AG08396 (cell line): ENCODE data around the gene PTPRG.

Experiments used
- DNase-seq: peaks from one replicate; pipeline ENCODE4 v3.0.0; 2012; ENCODE audit warnings: low spot score, mixed read lengths

PTPRG gene

GRCh38 chr3:62070891-62071290 is 509.5 kb downstream of the PTPRG start:
- DNase-seq, result no peak

GRCh38 chr3:62073038-62073437 is 511.7 kb downstream of the PTPRG start:
- peak; percentile 10 for DNase-seq

- DNase-seq, result no peak
Measured at GRCh38 chr3:62084558-62084957, 523.2 kb downstream of the PTPRG start.

GRCh38 chr3:62088472-62089104 is 527.2 kb downstream of the PTPRG start:
- no peak for DNase-seq

GRCh38 chr3:62090066-62090465 is 528.7 kb downstream of the PTPRG start:
- no peak for DNase-seq

- no peak for DNase-seq
Measured at GRCh38 chr3:62090519-62090918, 529.1 kb downstream of the PTPRG start.

GRCh38 chr3:62093025-62093424 is 531.7 kb downstream of the PTPRG start:
- DNase-seq, result no peak

- DNase-seq, result no peak
Measured at GRCh38 chr3:62094461-62094860, 533.1 kb downstream of the PTPRG start.

GRCh38 chr3:62095080-62095479 is 533.7 kb downstream of the PTPRG start:
- no peak for DNase-seq

GRCh38 chr3:62095756-62096155 is 534.4 kb downstream of the PTPRG start:
- DNase-seq, result no peak

- DNase-seq, result no peak
Measured at GRCh38 chr3:62096521-62096920, 535.1 kb downstream of the PTPRG start.

GRCh38 chr3:62097121-62097520 is 535.8 kb downstream of the PTPRG start:
- no peak for DNase-seq

GRCh38 chr3:62098646-62099365 is 537.4 kb downstream of the PTPRG start:
- DNase-seq, result no peak

- no peak for DNase-seq
Measured at GRCh38 chr3:62100282-62100989, 539.1 kb downstream of the PTPRG start.

GRCh38 chr3:62101488-62101887 is 540.1 kb downstream of the PTPRG start:
- peak; percentile 7 for DNase-seq

- no peak for DNase-seq
Measured at GRCh38 chr3:62103531-62103930, 542.2 kb downstream of the PTPRG start.

GRCh38 chr3:62109534-62109933 is 548.2 kb downstream of the PTPRG start:
- peak; percentile 85 for DNase-seq

GRCh38 chr3:62110443-62111225 is 549.3 kb downstream of the PTPRG start:
- no peak for DNase-seq

GRCh38 chr3:62113092-62113491 is 551.7 kb downstream of the PTPRG start:
- DNase-seq, result no peak

GRCh38 chr3:62114763-62115162 is 553.4 kb downstream of the PTPRG start:
- no peak for DNase-seq

- no peak for DNase-seq
Measured at GRCh38 chr3:62117903-62118548, 556.7 kb downstream of the PTPRG start.

- no peak for DNase-seq
Measured at GRCh38 chr3:62119139-62119538, 557.8 kb downstream of the PTPRG start.
